GM19467 (cell line): ENCODE results near the gene PRSS57.
"Not testable (repeated sequence)": the region's sequence is repeated elsewhere in the genome, so short reads cannot be mapped to it uniquely, and the experiment has no call there.

Source experiments
- ATAC-seq: cut with Tn5 transposase; IDR thresholded peaks from one replicate; pipeline ENCODE4 v1.9.1; 2021; ENCODE audit warnings: mild to moderate bottlenecking, moderate library complexity; ENCODE audit not compliant: unreplicated experiment

The PRSS57 gene

GRCh38 chr19:676007-676338 is 19.3 kb downstream of the PRSS57 start:
- ATAC-seq = no peak

- no peak for ATAC-seq
Measured at GRCh38 chr19:674282-675151, 20.7 kb downstream of the PRSS57 start.

- ATAC-seq = no peak
Measured at GRCh38 chr19:670609-671075, 24.6 kb downstream of the PRSS57 start.

- ATAC-seq = not testable (repeated sequence)
Measured at GRCh38 chr19:668675-669434, 26.4 kb downstream of the PRSS57 start.

GRCh38 chr19:666985-667573 is 28.2 kb downstream of the PRSS57 start:
- not testable (repeated sequence) for ATAC-seq

- no peak for ATAC-seq
Measured at GRCh38 chr19:664913-665443, 30.3 kb downstream of the PRSS57 start.

GRCh38 chr19:663682-664117 is 31.6 kb downstream of the PRSS57 start:
- peak; percentile 1 for ATAC-seq

- ATAC-seq = peak; percentile 46
Measured at GRCh38 chr19:662962-663681, 32.1 kb downstream of the PRSS57 start, which contains the start of gene RNF126. Gene RNF126 (minus strand): TSS chr19:663214. CDS start chr19:663121, 93 bp downstream.

GRCh38 chr19:662207-662961 is 32.9 kb downstream of the PRSS57 start:
- no peak for ATAC-seq

- no peak for ATAC-seq
Measured at GRCh38 chr19:661427-662196, 33.6 kb downstream of the PRSS57 start.

- no peak for ATAC-seq
Measured at GRCh38 chr19:660793-661426, 34.3 kb downstream of the PRSS57 start.

- no peak for ATAC-seq
Measured at GRCh38 chr19:658916-659839, 36.1 kb downstream of the PRSS57 start.

- no peak for ATAC-seq
Measured at GRCh38 chr19:658059-658839, 37.0 kb downstream of the PRSS57 start.

- ATAC-seq = no peak
Measured at GRCh38 chr19:657611-658010, 37.6 kb downstream of the PRSS57 start.

- ATAC-seq = no peak
Measured at GRCh38 chr19:656751-657559, 38.3 kb downstream of the PRSS57 start.

- ATAC-seq = no peak
Measured at GRCh38 chr19:655691-656090, 39.6 kb downstream of the PRSS57 start.
